Astrocyte (in vitro differentiated cells and primary cell): ENCODE data around the gene TTC23L. TPM values are rescaled to one million over a fixed set of nuclear protein-coding genes. Genes with fewer than 3 reads are reported as not detected.

ENCODE experiments used
- DNase-seq: peaks from one replicate; pipeline ENCODE4 v3.0.0-alpha.2; 2010; ENCODE audit warnings: low read depth
- FAIRE-seq: peaks from 2 replicates; lab custom pipeline; 2011; peaks lifted over from hg19 to GRCh38; lab: Jason Lieb, UNC
- H2AFZ ChIP-seq: 2 replicates; pipeline ENCODE4 v1.6.0; 2012; ENCODE audit warnings: low read depth, low read length, inconsistent platforms
- H3K27ac ChIP-seq: 2 replicates; pipeline ENCODE4 v1.5.1; 2011; ENCODE audit warnings: low read depth, low read length, inconsistent platforms
- H3K27me3 ChIP-seq: 2 replicates; pipeline ENCODE4 v1.6.0; 2011; ENCODE audit warnings: low read length, inconsistent platforms; ENCODE audit not compliant: insufficient read depth
- H3K36me3 ChIP-seq: 2 replicates; pipeline ENCODE4 v1.5.1; 2011; ENCODE audit warnings: low read length, inconsistent platforms; ENCODE audit not compliant: insufficient read depth
- H3K4me1 ChIP-seq: 2 replicates; pipeline ENCODE4 v1.5.1; 2011; ENCODE audit warnings: low read length, inconsistent platforms; ENCODE audit not compliant: insufficient read depth
- H3K4me2 ChIP-seq: 2 replicates; pipeline ENCODE4 v1.6.0; 2012; ENCODE audit warnings: low read length, inconsistent platforms
- H3K4me3 ChIP-seq: 2 replicates; pipeline ENCODE4 v1.5.1; 2011; ENCODE audit warnings: low read depth, mild to moderate bottlenecking, low read length, inconsistent platforms; ENCODE audit not compliant: insufficient read depth
- H3K79me2 ChIP-seq: 2 replicates; pipeline ENCODE4 v1.6.0; 2012; ENCODE audit warnings: mild to moderate bottlenecking, low read length, inconsistent platforms; ENCODE audit not compliant: insufficient read depth
- H3K9ac ChIP-seq: 2 replicates; pipeline ENCODE4 v1.6.0; 2012; ENCODE audit warnings: mild to moderate bottlenecking, low read length, inconsistent platforms
- H3K9me3 ChIP-seq: 2 replicates; pipeline ENCODE4 v1.5.1; 2012; ENCODE audit warnings: low read depth, mild to moderate bottlenecking, low read length, inconsistent platforms; ENCODE audit not compliant: insufficient read depth
- H4K20me1 ChIP-seq: 2 replicates; pipeline ENCODE4 v1.6.0; 2012; ENCODE audit warnings: low read length, inconsistent platforms; ENCODE audit not compliant: insufficient read depth
- H3K27ac Mint-ChIP-seq: one replicate; pipeline ENCODE4 v1.8.0; 2021; ENCODE audit warnings: mild to moderate bottlenecking, mixed read lengths; ENCODE audit not compliant: unreplicated experiment
- H3K27me3 Mint-ChIP-seq: one replicate; pipeline ENCODE4 v1.8.0; 2021; ENCODE audit warnings: low read depth, mixed read lengths; ENCODE audit not compliant: unreplicated experiment
- H3K36me3 Mint-ChIP-seq: one replicate; pipeline ENCODE4 v1.8.0; 2021; ENCODE audit warnings: low read depth, mixed read lengths; ENCODE audit not compliant: unreplicated experiment
- H3K4me1 Mint-ChIP-seq: one replicate; pipeline ENCODE4 v1.8.0; 2021; ENCODE audit warnings: low read depth, mixed read lengths; ENCODE audit not compliant: unreplicated experiment
- H3K4me3 Mint-ChIP-seq: one replicate; pipeline ENCODE4 v1.8.0; 2021; ENCODE audit warnings: mild to moderate bottlenecking, moderate library complexity, mixed read lengths; ENCODE audit not compliant: unreplicated experiment
- H3K9me3 Mint-ChIP-seq: one replicate; pipeline ENCODE4 v1.8.0; 2021; ENCODE audit warnings: mild to moderate bottlenecking, mixed read lengths; ENCODE audit not compliant: unreplicated experiment
- EZH2 ChIP-seq: IDR thresholded peaks from 2 replicates; pipeline ENCODE4 v1.6.1; 2012; ENCODE audit warnings: mild to moderate bottlenecking, low read length, inconsistent platforms; ENCODE audit not compliant: insufficient read depth
- total RNA-seq: library from RNA; stranded (reverse); gene quantifications from 2 replicates; pipeline ENCODE4 v1.2.1, GENCODE V29; 2021
- TF ChIP-seq, protein P1 (sequence below): IDR thresholded peaks from 2 replicates; pipeline ENCODE4 v1.5.1; 2011; ENCODE audit warnings: low read depth, mild to moderate bottlenecking, inconsistent platforms, low read length, moderate library complexity; ENCODE audit not compliant: insufficient read depth

The TTC23L gene
- total RNA-seq, 1 donor from 2014 or later: 0.16 TPM

DNA sequence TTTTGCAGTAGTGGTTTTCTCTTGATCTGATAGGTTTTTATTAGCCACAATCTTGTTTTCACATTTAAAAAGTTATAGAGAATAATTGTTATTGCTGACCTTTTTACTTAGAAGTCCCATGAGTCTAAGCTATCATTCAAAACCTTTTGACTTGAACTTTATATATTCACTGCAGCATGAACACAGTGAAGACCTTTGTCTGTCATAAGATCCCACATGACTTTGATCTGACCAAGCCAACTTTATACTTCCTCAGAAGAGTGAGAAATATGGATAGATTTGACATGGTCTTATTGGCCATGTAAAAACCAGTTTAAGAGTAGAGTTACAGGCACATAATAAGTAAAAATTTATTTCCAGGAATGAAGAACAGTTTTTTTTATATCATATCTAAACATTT lies 42.3 kb downstream of the TTC23L start:
- Histone ChIP-seq H3K79me2 (no peaks in the 10 kb centered on the region), H3K27me3 (no peaks in the 10 kb centered on the region), H3K9me3 (no peaks in the 10 kb centered on the region), H3K9ac (no peak overlapping the region), H2AFZ (no peak overlapping the region), H3K27ac (no peak overlapping the region), H3K36me3 (no peaks in the 10 kb centered on the region), H3K4me2 (no peak overlapping the region), H3K4me3 (no peak overlapping the region), H4K20me1 (no peaks in the 10 kb centered on the region), H3K4me1 (no peaks in the 10 kb centered on the region)
- no peak overlapping the region for H3K27ac Mint-ChIP-seq
- H3K27me3 Mint-ChIP-seq: no peaks in the 10 kb centered on the region
- no peaks in the 10 kb centered on the region for H3K4me1 Mint-ChIP-seq
- H3K9me3 Mint-ChIP-seq: peaks cover 10% of the 10 kb centered on the region
- H3K4me3 Mint-ChIP-seq: no peak overlapping the region
- DNase-seq (no peak), FAIRE-seq (no peak)
- TF ChIP-seq EZH2: no peak
- TF ChIP-seq, protein P1, sequence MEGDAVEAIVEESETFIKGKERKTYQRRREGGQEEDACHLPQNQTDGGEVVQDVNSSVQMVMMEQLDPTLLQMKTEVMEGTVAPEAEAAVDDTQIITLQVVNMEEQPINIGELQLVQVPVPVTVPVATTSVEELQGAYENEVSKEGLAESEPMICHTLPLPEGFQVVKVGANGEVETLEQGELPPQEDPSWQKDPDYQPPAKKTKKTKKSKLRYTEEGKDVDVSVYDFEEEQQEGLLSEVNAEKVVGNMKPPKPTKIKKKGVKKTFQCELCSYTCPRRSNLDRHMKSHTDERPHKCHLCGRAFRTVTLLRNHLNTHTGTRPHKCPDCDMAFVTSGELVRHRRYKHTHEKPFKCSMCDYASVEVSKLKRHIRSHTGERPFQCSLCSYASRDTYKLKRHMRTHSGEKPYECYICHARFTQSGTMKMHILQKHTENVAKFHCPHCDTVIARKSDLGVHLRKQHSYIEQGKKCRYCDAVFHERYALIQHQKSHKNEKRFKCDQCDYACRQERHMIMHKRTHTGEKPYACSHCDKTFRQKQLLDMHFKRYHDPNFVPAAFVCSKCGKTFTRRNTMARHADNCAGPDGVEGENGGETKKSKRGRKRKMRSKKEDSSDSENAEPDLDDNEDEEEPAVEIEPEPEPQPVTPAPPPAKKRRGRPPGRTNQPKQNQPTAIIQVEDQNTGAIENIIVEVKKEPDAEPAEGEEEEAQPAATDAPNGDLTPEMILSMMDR: no peak
- H3K36me3 Mint-ChIP-seq: no peaks in the 10 kb centered on the region

GRCh38 chr5:34886392-34887119 lies 47.6 kb downstream of the TTC23L start:
- Histone ChIP-seq H3K27ac (no peak overlapping the region), H3K4me3 (no peak overlapping the region), H3K4me2 (no peak overlapping the region), H3K9ac (no peak overlapping the region), H3K36me3 (no peaks in the 10 kb centered on the region), H3K9me3 (no peaks in the 10 kb centered on the region), H3K79me2 (no peaks in the 10 kb centered on the region), H4K20me1 (no peaks in the 10 kb centered on the region), H2AFZ (no peak overlapping the region), H3K4me1 (no peaks in the 10 kb centered on the region), H3K27me3 (no peaks in the 10 kb centered on the region)
- H3K36me3 Mint-ChIP-seq: no peaks in the 10 kb centered on the region
- H3K9me3 Mint-ChIP-seq: peaks cover 2% of the 10 kb centered on the region
- peaks cover 5% of the 10 kb centered on the region for H3K27me3 Mint-ChIP-seq
- H3K4me3 Mint-ChIP-seq: no peak overlapping the region
- TF ChIP-seq, protein P1: no peak
- no peak for TF ChIP-seq EZH2
- H3K27ac Mint-ChIP-seq: no peak overlapping the region
- no peaks in the 10 kb centered on the region for H3K4me1 Mint-ChIP-seq
- no peak for FAIRE-seq
- no peak for DNase-seq

GRCh38 chr5:34889394-34889793 lies 50.4 kb downstream of the TTC23L start:
- no peak overlapping the region for H3K4me2 ChIP-seq
- H3K79me2 ChIP-seq: no peaks in the 10 kb centered on the region
- no peaks in the 10 kb centered on the region for H3K9me3 ChIP-seq
- Mint-ChIP-seq H3K4me3 (no peak overlapping the region), H3K27me3 (peaks cover 5% of the 10 kb centered on the region), H3K27ac (no peak overlapping the region), H3K9me3 (no peaks in the 10 kb centered on the region), H3K4me1 (peaks cover 3% of the 10 kb centered on the region), H3K36me3 (no peaks in the 10 kb centered on the region)
- H2AFZ ChIP-seq: no peak overlapping the region
- no peak overlapping the region for H3K9ac ChIP-seq
- H3K4me1 ChIP-seq: no peaks in the 10 kb centered on the region
- FAIRE-seq (no peak), DNase-seq (no peak)
- no peak overlapping the region for H3K27ac ChIP-seq
- no peak for TF ChIP-seq EZH2
- TF ChIP-seq, protein P1: no peak
- H3K4me3 ChIP-seq: no peak overlapping the region
- H3K36me3 ChIP-seq: no peaks in the 10 kb centered on the region
- no peaks in the 10 kb centered on the region for H3K27me3 ChIP-seq
- no peaks in the 10 kb centered on the region for H4K20me1 ChIP-seq
